HepG2 (cell line): ENCODE measurements around the gene AK9.

Experiments
- CTCF ChIP-seq: sonication (generic); formaldehyde crosslinking; IDR thresholded peaks from 2 replicates; pipeline ENCODE4 v1.5.0; 2020; ENCODE audit warnings: mild to moderate bottlenecking, missing genetic modification reagents, moderate library complexity
- EP300 ChIP-seq, 3 experiments: sonication (generic) in 1 of 3; formaldehyde crosslinking in 1 of 3; IDR thresholded peaks; 2 replicates each; pipeline versions ENCODE4 v1.5.1 to v1.6.1; 2011 to 2020; ENCODE audit warnings: low read depth in 2 of 3, low read length in 2 of 3, borderline replicate concordance in 1 of 3, improper control_type of control experiment in 1 of 3, mild to moderate bottlenecking in 1 of 3, missing genetic modification reagents in 1 of 3, moderate library complexity in 1 of 3
- ETV6 ChIP-seq: sonication (generic); formaldehyde crosslinking; conservative IDR thresholded peaks from 2 replicates; pipeline ENCODE4 v1.4.0; 2020; ENCODE audit warnings: missing genetic modification reagents
- FOSL2 ChIP-seq: sonication (generic); formaldehyde crosslinking; IDR thresholded peaks from 2 replicates; pipeline ENCODE4 v1.4.0; 2020; ENCODE audit warnings: missing genetic modification reagents
- JUN ChIP-seq: sonication (generic); formaldehyde crosslinking; IDR thresholded peaks from 2 replicates; pipeline ENCODE4 v1.4.0; 2020; ENCODE audit warnings: mild to moderate bottlenecking, missing genetic modification reagents
- MTF1 ChIP-seq: sonication (generic); formaldehyde crosslinking; IDR thresholded peaks from 2 replicates; pipeline ENCODE4 v1.5.0; 2020; ENCODE audit warnings: missing genetic modification reagents
- PBX3 ChIP-seq: sonication (generic); formaldehyde crosslinking; IDR thresholded peaks from 2 replicates; pipeline ENCODE4 v1.8.1; 2023; ENCODE audit warnings: missing genetic modification reagents, inconsistent platforms, borderline replicate concordance
- XBP1 ChIP-seq: sonication (generic); formaldehyde crosslinking; IDR thresholded peaks from 2 replicates; pipeline ENCODE4 v1.5.0; 2020; ENCODE audit warnings: missing genetic modification reagents
- ZNF44 ChIP-seq: sonication (generic); formaldehyde crosslinking; IDR thresholded peaks from 2 replicates; pipeline ENCODE4 v1.5.1; 2020; ENCODE audit warnings: mild to moderate bottlenecking, missing genetic modification reagents

GRCh38 chr6:109523478-109523877 lies 167.5 kb downstream of the AK9 start:
- TF ChIP-seq FOSL2 (CRISPR knock-in tag) (no peak), MTF1 (CRISPR knock-in tag) (no peak), ETV6 (CRISPR knock-in tag) (no peak), CTCF (no peak), JUN (CRISPR knock-in tag) (no peak), ZNF44 (no peak), XBP1 (CRISPR knock-in tag) (no peak), PBX3 (no peak), EP300 (IDR thresholded peaks at IDR 0.05; ENCODE audit: low read depth in 2 of 2, low read length in 2 of 2) (no peak), EP300 (CRISPR knock-in tag; IDR thresholded peaks at IDR 0.05; ENCODE audit: borderline replicate concordance) (no peak)
